TTC549 (cell line): ENCODE results near the gene ZNF385B.
"Not testable (repeated sequence)": the region's sequence is repeated elsewhere in the genome, so short reads cannot be mapped to it uniquely, and the experiment has no call there.

Source experiments
- FAIRE-seq: peaks from 2 replicates; lab custom pipeline; 2012; peaks lifted over from hg19 to GRCh38; lab: Jason Lieb, UNC

Gene ZNF385B

DNA sequence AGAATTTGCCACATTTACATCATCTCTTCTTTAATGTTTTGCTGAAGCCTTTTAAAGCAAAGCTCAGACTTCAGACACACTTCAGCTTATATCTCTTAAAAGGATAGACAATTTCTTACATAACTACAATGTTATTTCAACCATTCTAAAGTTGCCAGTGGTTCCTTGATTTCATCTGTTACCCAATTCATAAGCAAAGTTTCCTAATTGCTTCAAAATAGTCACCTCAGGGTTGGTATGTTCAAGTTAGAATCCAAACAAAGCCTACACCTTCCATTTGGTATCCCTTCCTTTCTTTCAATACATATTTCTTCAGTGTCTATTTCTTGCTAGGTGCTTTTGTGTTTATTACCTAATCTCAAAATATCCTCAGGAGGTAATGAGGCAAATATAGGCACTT, 60.6 kb downstream of the ZNF385B start:
- FAIRE-seq, result no peak

DNA sequence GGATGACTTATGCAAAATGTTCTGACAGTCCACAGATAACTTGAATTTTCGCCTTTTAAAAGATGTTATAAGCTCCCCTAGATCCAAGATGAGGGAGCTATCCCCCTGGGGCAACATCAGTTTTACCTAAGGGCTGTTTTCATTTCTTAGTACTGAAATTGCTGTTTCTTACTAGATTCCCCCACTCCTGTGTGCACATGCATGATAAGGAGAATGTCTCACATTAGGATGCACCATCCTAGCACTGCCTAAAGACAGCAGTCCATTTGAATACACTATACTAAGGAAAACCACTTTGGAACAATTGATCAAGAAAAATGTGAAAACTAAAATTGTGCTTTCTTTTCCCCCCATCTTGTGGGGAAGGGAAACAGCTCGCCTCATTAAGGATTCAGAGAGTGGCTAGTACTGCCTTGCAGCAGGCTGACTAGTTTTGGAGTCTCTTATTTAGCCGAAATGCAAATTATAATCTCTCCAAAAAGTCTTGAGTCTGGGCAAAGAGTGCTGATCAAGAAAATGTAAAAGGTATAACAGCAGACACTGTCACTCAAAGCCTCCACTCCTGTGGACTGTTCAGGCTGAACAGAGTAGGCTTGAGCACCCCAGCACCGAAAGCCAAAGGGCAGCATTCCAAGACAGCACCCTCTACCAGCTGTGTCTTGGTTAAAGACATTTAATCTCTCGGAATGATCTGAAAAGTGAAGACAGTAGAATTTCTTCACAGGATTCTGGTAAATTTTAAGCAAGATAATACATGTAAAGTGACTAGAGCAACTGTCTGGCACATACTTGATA, 65.0 kb downstream of the ZNF385B start:
- no peak for FAIRE-seq

DNA sequence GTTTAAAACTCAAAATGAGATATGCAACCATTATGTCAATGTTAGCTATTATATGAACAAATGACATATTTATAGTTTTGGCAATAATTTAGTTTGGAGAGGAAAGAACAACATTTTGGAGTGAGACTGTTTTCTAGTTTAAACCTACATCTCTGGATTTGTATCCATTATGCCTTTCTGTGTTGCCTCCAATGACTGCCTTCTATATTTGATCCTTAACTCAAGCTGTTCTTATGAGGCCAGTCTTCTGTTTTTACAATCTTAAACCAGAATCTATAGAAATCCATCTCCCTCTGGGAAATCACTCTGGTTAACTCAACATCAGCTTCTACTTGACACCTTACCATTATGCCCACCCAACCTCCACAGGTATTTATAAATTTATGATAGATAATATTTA, 67.5 kb downstream of the ZNF385B start:
- no peak for FAIRE-seq

DNA sequence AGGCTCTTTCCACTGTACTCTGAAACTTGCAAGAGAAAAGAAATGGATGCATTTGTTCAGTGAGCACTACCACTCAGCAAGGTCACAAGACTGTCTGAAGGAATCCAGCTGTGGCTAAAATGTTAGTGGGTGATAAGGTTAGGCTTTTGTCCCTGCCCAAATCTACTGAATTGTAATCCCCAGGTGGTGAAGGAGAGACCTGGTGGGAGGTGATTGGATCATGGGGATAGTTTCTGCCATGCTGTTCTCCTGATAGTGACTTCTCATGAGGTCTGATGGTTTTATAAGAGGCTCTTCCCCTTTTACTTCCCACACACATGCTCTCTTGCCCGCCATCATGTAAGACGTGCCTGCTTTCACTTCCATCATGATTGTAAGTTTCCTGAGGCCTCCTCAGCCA, 68.2 kb downstream of the ZNF385B start:
- no peak for FAIRE-seq

DNA sequence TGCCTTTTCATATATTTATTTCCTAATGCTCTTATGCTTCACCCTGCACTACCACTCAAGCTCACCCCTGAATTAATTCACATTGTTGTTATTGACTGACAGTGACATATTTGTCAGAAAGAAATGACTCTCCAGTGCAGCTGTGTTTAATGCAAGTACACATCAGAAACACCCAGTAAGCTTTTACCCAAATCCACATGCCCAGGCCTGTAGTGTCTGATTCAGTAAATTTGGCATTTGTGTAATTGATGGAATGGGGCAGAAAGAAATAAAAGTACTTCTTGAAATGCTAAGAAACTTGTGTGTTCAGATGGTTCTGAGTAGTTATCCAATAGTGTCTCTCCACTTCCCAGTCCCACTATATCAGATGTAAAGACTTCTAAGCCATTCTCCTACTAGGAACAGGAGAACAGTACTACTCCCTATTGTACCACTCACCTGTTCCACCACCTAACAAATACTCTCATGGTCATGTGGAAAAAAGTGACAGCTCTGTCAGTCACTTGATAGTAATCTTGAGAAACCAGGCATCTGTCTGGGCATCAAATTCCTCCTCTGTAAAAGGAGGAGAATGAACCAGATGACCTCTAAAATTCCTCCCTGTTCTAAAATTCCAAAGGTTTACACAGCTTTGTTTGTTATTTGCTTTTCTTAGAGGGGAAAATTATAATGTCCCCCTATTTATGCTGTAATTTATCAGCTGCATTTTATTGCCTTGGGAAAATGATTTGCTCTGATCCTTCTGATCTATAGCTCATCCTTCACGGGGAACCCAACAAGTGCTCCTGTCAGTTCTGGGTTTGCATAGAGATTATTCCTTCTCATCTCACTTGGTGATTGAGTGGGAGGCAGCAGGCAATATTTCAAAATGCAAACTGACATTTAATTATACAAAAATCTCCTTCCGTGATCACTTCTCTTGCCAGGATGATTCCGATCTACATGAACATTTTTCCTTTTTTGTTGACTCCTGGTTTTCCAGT, 70.9 kb downstream of the ZNF385B start:
- no peak for FAIRE-seq

DNA sequence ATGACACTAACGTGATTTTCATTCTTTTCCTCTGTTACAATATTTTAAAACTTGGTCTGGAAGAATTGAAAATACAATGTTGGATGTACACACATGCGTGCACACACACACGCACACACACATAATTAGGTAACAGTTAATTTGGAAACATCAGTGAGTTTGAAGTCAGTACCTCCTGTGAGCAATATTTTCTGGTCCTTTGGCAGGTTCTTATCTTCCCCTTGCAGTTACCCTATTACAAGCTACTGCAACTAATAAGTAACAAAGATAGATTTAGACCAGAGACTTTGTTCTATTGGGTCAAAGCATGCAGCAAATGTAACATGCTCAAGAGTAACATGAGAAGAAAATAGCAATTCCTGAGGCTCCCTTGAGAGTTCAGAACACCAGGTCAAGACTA, 73.3 kb downstream of the ZNF385B start:
- no peak for FAIRE-seq

DNA sequence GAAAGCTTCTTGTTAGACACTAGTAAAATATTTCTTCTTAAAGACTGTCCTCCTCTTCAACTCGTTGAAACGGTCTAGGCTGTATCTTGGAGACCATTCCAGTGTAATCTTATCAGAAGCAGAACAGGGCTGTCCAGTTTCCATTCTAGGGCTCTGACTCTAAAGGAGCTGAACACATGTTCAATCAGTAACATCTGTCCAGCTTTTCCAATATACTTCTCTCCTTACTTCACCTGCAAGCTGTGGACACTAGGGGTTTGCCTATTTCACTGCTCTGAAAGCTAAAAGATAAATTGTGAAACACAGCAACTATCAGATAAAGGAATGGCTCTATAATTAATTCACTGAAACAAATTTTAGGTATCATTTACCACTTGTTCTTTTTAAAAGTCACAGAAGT, 73.8 kb downstream of the ZNF385B start:
- FAIRE-seq, result no peak

DNA sequence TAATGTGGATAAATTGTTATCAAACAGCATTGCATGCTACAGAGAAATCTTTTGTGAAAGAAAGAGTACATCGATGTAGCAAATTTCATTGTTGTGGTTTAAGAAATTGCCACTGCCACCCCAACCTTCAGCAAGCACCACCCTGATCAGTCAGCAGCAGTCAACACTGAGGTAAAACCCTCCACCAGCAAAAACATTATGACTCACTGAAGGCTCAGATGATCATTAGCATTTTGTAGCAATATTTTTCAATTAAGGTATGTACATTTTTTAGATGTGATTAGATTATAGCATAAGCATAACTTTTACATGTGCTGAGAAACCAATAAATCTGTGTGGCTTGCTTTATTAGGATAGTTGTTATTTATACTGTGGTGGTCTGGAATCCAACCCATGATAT, 75.5 kb downstream of the ZNF385B start:
- no peak for FAIRE-seq

DNA sequence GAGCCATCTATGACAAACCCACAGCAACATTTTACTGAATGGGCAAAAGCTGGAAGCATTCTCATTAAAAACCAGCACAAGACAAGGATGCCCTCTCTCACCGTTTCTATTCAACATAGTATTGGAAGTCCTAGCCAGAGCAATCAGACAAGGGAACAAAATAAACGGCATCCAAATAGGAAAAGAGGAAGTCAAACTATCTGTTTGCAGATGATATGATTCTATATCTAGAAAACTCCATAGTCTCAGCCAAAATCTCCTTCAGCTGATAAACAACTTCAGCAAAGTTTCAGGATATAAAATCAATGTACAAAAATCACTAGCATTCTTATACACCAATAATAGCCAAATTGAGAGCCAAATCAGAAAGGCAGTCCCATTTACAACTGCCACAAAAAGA, 79.1 kb downstream of the ZNF385B start:
- FAIRE-seq, result not testable (repeated sequence)

DNA sequence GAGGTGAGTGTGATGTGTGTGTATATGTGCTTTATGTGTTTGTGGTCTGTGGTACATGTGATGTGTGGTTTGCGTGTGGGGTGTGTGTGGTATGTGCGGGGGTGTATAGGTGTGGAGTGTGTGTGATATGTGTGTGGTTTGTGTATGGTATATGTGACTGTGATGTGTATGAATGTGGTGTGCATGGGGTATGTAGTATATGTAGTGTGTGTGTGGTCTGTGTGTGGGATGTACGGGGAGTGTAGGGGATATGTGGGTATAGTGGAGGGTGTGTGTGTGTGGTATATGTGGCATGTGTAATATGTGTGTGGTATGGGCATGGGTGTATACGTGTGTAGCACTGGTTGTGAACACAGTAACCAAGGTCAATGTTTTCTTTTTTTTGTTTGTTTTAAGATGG, 87.4 kb downstream of the ZNF385B start:
- FAIRE-seq, result no peak

DNA sequence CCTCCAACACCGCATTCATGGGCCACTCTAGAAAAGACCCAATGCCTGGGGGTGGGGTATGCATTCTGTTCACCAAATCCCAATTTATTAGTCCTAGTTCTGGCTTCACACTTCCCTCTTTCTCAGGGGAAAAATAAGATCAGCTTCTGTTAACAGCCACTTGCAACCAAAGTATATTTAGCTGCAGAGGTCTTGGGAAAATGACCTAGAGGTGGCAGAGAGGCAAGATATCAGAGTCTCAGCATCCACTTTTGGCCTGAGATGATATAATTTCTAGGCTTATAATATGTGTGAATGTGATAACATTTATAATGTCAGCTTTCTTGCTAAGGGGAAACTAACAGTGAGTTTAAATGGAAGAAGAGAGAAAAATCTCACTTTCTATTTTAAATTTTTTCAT, 89.1 kb downstream of the ZNF385B start:
- no peak for FAIRE-seq

DNA sequence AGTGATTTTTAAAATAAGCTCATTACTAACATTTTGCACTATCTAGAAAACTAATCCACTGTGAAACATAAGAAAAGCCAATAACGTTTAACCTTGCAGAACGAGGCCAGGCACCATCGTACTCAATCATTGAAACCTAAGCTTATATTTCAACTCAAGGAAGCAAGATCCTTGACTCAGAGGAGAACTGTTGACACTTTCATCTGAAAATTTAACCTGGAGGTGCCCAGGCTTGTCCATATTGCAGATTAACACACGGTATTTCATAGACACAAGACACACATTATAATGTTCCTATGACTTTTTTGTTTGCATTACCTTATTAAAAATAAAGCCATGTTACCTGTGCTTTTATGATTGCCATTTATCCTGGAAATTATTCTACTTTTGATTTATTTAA, 89.6 kb downstream of the ZNF385B start:
- no peak for FAIRE-seq

DNA sequence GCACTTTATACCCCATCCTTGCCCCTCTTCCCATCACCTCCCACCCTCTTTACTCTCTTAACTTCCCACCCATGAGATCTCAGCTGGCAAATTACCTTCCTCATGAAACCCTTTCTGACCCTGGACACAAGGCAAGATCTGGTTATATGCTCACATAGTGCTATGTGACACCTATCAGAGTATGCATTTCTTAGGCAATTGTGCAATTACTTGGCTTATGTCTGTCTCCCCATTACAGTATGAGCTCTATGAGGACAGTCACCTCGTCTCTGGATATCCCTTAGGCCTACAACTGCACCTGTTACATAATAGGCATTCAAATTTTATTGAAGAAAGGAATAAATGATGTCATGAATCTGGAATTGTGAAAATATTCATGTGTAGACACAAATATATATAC, 91.4 kb downstream of the ZNF385B start:
- FAIRE-seq, result no peak

DNA sequence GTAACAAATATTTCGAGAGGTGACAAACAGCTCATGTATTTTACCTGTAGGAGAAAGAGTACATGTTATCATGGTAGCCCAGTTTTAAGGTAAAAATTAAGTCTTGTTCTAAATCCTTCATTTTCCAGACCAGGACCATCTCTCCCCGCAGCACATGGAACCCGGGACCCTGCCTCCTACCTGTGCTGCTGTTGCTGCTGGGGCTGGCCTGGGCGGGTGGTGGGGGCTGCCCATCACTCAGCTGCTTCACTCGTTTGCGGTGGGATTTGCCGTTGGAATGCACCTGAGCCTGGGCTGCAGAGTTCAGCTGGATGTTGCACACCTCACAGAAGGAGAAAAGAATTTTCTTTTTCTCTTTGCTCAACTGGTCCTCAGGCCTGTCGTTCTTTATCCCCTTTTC, 92.1 kb downstream of the ZNF385B start:
- no peak for FAIRE-seq

DNA sequence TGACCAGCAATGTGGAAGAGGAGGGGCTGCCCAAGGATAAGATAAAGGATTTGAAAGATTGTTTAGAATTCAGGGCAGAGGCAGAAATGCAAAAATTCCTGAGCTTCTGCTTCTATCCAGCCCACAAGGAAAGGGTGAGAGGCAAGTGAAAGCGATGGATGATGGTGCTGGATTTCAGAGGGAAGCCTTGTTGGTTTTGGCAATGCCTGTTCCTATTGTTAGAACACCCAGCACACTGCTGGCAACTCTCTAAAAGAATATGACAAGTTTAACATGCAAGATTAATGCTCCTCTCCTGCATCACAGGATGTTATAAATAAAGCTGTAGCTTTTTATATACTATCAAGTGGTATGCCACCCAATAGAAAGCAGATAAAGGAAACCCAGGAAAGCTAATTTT, 92.6 kb downstream of the ZNF385B start:
- no peak for FAIRE-seq

DNA sequence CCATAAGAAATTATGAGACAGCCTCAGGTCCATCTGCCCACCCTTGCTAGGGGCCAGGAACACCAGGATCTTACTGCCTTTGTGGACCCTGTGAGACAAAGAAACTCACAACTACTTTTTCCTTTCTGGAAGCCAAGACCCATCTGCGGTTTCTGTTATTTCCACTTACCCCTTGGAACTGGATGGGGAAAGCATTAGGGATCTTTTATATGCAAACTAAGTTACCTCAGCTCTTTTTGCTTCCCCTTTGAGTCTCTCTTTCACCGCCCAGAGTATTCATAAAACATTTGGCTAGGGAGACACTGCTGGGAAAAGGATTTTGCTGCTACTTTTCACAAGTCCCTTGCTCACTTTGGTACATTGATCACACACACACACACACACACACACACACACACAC, 95.7 kb downstream of the ZNF385B start:
- no peak for FAIRE-seq

DNA sequence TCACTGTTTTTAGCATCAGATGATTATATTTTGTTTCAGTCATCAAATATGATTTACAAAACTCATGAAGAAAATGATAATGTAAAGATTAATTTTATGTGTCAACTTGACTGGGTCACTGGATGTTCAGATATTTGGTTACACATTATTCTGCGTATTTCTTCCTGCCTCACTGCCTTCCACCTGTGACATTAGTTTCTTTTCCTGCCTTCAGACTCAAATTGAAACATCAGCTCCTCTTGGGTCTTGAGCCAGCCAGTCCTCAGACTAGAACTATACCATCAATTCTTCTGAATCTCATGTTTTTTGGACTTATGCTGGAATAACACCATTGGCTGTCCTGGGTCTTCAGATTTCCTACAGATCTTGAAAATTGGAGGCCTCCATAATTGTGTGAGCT, 96.7 kb downstream of the ZNF385B start:
- no peak for FAIRE-seq

DNA sequence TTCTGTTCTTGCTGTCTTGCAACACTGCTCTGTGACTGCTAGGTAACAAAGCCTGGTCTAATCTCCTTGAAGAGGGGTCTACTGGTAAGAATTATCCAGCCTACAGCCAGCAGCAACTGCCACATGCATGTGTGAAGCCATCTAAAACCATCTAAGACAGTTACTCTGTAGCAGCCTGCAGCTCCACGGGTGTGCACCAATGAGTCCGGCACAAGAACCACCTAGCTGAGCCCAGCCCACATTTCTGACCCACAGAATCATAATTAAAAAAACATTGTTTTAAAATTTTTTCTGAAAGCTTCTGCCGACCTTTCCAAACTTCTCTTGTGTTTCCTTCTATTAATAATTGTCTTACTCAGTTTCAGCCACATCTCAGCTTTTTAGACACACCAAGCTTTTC, 102.8 kb downstream of the ZNF385B start:
- FAIRE-seq, result no peak

DNA sequence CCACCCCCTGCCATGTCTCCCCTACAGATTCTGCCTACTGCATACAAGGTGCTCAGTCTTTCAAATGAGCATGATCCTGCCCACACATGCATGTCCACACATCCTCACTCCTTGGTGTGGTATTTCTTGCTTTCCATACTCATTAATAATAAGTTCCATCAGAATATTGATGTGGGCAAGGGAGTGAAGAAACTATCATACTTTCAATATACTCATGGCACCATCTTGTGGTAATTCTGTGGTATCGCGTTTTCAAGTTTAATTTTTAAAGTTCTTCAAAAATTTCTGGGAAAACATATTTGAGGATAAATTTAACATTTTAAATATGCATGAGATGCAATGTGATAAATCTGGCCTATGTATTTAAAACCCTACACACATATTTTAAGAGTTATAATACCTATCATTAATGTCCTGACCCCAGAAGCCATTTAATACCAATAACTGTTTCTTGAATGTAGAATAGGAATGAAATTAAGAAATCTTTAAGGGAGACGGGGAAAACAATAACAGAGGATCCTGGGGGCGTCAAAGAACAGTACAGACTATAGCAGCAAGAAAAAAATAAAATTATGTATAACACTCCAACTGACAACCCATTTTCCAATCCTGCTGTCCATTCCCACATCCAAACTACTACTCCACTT, 110.1 kb downstream of the ZNF385B start:
- peak; percentile 93 for FAIRE-seq

DNA sequence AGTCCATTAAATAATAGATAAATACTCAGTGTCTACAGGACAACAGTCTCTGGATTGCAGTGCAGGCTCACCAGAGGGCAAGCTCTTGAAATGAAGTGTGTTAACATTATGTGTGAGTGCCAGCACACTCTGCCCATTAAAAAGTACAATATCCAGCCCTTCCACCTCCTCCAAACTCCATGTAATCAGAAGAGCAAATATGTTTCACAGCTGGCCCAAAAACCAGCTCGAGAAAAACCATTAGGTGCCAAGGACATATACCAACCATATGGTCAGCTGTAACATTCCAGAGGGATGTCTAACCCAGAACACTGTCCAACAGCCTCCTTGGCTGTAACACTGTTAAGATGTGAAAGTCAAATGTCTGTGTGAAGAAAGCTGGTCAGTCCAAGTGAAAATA, 112.2 kb downstream of the ZNF385B start:
- no peak for FAIRE-seq

DNA sequence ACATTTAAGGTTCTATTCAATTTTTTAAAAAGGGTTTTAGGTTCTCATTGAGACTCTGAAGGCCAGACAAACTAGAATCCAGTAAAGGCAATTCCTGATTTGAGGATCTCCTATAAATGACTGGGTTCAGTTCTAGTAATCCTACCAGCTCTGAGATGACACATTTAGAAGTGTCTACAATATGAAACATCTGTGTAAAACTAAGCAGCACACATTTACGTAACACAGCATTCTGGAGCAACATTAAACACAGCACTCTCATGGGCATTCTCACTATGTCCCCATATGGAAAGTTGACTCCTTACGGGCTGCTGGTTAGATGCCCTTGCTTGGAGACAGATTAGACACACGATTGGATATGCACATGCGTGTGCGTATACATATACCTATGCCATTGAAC, 114.4 kb downstream of the ZNF385B start:
- FAIRE-seq, result no peak

DNA sequence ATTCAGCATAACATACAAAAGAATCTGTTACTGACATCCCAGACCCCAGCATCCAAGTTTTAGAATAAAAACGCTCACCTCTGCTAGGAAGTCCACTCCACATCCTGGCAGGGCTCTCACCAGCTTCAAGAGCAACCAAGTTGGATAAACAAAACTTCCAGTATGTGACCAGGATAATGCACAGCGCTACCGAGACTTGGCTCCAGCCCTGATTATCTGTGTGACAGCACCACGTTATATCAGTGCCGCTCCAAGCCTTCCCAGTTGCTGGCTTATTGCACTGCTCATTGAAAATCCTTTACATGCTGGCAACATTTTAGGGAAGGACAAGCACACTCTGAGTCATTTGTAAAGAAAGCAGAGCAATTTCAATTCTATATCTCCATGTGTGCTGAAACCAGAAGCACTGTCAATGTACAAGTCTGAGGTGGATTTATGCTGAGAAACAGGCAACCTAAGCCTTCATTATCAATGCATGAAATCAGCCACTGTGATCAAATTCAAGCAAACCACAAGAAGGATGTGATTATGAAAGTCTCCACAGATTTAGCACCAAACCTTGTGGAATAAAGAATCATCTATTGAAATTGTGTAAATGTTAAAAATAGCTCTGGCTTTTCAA, 115.7 kb downstream of the ZNF385B start:
- no peak for FAIRE-seq

DNA sequence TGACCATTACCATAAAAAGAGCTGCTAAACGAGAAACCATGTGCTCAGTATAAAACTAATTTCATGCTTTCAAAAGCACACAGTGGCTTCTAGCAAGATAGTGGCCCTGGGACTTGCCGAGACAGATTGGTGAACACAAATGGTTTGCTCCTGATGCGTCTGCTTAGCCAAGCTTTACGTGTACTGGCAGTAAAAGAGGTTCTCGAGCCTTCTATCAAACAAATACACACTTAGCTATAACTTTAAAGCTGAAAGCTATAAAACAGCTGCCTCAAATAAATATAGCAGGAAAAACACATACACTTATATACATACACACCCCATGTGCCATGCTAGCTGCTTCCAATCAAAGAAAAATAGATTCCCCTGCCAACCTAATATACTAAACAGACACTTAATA, 117.0 kb downstream of the ZNF385B start:
- no peak for FAIRE-seq
